Activated CD4-positive, CD25-positive, alpha-beta regulatory T cell (primary cell): ENCODE results near the gene THSD4.
"Not testable (repeated sequence)": the region's sequence is repeated elsewhere in the genome, so short reads cannot be mapped to it uniquely, and the experiment has no call there.

Experiments
- DNase-seq, 4 experiments: peaks; one replicate each; lab custom pipeline; 2025; lab: John Stamatoyannopoulos, UW

The THSD4 gene

DNA sequence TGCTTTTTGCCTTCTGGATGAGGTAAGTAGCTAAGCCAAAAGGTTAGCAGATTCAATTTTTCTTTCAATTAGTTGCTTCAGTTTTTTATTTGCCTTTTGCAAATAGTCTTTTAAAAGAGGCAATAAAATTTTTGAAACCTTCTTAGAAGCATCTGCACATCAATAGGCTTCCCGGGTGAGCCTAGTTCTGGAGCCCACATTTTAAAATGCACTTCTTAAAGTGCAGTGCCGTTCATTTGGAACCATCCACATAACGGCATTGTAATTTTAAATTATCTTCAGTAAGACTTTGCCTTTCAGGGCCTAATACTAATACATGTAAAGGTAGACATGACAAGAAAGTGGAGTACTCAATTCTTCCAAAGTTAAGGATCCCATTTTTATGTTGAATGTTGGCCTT is 269.2 kb downstream of the THSD4 start:
- no peak for DNase-seq

DNA sequence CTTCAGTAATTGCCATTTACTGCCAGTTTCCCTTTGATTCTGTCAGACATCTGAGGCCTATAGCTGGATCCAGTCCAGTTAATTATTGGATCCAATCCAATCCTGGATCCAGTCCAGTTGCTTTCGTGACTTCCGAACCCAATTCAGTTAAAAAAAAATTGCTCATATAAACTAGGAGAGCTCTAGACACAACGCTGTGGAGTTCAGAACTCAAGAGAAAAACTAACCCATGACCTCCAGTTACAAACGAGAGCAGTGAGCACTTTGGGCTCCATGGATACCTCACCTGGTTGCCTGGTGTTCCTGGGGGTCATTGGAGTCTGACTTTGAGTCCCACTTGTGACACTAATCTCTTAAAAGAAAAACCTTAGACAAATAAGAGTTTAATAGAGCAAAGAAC is 269.8 kb downstream of the THSD4 start:
- DNase-seq, result no peak

DNA sequence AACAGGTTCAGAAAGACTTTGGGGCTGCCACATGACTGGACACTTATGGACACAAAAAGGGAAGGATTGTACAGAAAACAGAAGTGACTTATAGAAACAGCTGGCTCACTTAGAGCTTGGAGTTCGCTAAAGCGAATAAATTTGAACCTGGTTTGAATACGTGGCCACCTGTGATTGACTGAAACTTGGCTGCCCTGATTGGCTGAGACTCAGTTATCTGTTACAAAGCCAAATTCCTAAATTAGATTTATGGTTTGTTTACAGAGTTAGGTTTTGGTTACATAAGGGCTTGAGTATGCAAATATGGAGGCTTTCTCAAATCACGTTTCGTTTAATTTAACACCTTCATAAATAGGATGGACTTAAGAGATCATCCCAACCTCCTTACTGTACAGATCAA is 270.2 kb downstream of the THSD4 start:
- DNase-seq, result no peak

GRCh38 chr15:71386005-71386404 is 270.7 kb downstream of the THSD4 start:
- DNase-seq, result no peak

DNA sequence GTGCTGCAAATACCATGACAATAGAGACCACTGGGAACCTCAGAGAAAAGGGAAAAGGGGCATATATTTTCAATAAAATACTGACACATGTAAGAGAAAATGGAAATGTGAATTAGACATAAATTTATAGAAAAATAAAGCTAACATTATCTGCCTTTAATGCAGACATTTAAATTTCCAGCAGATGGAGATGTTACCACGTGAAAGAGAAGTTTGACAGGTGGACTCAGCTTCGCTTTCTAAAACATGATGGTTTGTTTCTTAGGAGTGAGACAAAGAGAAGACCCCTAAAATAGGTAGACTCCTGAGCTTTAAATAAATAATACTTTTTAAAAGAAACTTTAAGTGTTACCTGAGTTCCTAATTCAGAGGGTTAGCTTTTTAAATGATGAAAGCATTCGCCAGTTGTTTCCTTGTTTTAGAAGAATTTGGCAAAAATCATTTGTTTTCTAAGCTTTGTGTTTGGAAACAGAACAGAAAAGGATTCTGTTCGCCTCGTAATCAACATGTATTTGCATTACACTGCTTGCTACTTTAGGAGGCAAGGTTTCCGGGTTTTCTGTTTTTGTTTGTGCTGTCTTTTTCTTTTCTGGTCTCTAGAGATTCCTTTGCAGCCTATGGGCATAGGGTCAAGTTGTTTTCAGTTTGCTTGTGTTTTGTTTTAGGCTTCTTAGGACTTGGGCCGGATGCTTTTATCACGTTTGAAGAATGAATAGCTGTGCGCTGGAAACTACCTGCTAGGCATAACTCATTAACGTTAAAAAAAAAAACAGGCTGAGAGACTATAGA is 271.4 kb downstream of the THSD4 start:
- DNase-seq, result no peak

- no peak for DNase-seq
These were observed 272.5 kb downstream of the THSD4 start for GRCh38 chr15:71387810-71388209.

- DNase-seq, result no peak
These were observed 274.8 kb downstream of the THSD4 start for GRCh38 chr15:71390096-71390495.

DNA sequence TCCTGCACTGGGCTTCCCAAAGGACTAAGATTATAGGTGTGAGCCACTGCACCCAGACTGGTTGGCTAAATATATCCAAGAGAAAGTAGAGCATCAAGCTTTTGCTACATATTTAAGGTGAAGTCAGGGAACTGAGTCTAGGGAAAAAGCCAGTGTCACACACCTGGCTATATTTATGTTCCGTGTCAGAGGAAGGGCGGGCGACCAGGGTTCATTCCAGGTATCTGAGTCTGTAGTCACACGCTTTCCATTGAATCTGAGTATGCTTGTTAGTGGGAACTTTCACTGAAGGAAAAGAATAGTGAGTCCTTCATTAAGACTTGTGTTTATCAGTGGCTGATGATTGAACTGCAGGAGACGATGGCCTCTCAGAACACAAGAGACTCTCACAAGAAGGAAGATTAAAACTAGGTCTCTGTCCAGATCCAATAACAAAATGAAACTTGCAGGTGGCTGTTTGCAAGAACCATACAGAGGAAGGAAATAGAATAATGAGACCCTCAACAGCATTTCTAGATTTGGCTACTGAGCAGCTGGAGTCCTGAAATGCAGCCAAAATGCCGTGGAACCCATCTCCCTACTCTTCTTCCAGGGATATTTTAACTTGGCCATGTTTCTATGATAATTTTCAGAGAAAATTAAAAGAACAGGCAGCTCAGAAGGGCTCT is 276.3 kb downstream of the THSD4 start:
- DNase-seq, result no peak

DNA sequence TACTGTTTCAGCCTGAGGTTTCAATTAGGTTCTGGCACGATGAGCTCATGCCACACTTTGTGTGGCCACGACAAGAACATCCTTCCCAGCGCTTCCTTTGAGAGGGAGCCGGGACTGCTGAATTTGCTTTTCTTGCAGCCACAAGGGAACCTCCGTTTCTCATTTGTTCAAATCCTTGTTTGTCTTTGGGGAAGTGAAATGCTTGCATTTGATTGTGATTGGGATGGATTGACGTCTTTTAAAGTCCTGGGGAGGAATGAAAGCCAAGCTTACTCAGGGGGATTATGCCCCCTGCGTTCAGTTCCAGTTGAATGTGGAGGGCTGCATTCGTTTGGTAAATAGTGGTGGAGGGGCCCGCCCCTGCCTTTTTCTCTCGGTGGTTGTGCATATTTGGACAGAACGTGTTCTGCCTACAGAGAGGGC is 277.6 kb downstream of the THSD4 start:
- DNase-seq, result no peak

DNA sequence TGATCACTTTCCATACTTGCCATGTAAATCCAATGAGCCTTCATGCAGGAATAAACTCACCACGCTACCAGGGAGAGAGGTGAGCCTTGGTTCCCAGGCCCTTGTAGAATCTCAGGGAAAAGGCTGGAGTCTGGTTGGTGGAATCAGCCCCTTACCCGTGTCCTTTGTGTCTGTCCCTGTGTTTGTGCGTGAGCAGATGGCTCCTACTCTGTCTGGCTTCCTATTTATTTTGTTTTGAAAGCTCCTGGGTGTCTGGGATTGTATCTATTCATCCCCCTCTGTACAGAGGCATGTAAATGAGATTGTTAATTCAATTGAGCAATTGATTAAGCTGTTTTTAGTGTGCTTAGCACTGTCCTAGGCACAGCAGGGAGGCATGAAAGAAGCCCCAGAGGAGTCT is 278.1 kb downstream of the THSD4 start:
- no peak for DNase-seq

GRCh38 chr15:71396536-71397125 is 281.4 kb downstream of the THSD4 start:
- DNase-seq, result no peak

GRCh38 chr15:71397377-71397776 is 282.1 kb downstream of the THSD4 start:
- no peak for DNase-seq

- DNase-seq, result no peak
These were observed 285.0 kb downstream of the THSD4 start for GRCh38 chr15:71400294-71400693.

DNA sequence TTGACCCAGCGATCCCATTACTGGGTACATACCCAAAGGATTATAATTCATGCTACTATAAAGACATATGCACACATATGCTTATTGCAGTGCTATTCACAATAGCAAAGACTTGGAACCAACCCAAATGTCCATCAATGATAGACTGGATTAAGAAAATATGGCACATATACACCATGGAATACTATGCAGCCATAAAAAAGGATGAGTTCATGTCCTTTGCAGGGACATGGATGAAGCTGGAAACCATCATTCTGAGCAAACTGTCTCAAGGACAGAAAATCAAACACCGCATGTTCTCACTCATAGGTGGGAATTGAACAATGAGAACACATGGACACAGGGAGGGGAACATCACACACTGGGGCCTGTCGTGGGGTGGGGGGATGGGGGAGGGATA is 286.5 kb downstream of the THSD4 start:
- not testable (repeated sequence) for DNase-seq

GRCh38 chr15:71409541-71409940 is 294.3 kb downstream of the THSD4 start:
- no peak for DNase-seq

DNA sequence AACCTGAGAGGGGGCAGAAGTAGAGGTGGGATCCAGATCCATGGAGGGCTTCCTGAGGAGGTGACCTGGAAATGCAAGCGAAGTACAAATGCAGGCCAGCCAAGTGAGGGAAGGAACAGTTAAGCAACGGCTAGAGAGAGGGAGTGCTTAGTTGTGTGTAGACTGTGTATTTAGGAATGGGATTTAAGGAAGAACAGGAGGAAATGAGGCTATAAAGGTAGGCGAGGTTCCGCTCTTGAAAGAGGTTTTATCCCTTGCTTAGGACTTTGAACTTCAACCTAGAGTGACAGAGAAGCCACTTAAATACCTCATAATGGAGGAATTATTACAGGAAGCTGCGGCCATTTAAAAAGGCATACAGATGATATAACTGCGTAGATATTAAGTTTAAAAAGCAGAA is 295.1 kb downstream of the THSD4 start:
- no peak for DNase-seq

DNA sequence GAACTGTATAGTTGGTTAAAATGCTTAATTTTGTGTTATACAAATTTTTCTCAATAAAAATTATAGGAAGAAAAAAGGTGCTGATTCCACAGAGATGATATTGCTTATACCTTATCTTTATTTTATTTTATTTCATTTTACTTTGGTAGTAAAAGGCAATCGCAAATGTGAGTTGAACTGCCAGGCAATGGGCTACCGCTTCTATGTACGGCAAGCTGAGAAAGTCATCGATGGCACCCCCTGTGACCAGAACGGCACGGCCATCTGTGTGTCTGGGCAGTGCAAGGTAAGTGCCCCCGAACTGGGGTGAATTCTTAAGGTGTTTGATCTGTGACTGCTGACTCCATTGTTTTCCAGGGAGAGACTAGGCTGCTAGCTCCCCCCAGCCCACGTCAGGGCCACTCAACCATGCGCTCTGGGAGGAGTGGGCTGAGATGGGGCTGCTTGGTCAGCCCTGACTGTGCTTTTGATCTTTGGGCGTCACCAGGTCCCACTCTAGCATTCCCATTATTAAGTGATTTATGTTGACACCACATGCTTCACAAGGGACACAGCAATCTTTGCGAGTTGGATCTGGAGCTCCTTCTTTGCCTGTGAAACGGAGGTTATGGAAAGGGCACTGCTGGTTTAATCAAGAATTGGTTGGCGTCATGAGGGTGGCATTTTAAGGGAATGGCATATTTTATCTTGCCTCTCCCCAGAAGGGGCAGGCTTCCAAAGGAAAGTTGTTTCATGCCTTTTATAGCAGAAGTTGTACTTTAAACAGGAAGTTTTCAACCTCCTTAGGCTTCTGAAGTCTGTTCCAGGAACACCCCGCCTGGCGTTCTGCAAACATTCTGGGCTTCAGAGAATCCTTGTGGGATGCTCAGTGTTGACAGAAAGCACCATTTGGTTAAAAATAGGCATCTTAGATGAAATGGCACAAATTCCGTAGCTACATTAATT is 296.5 kb downstream of the THSD4 start:
- DNase-seq, result no peak

DNA sequence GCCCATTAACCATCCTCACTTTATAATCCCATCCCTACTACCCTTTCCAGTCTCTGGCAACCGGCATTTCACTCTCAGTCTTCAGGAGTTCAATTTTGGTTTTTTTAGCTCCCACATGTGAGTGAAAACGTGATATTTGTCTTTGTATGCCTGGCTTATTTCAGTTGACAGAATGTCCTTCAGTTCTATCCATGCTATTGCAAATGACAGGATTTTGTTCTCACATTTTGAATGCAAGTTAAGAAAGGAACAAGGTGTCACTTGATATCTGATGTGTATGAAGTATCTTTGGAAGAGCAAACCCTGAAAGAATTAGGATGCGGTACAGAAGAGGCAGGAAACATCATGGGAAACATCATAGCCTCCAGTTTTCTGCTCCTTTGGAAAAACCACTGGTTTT is 298.1 kb downstream of the THSD4 start:
- no peak for DNase-seq

- DNase-seq, result no peak
These were observed 299.6 kb downstream of the THSD4 start for GRCh38 chr15:71414853-71415252.

DNA sequence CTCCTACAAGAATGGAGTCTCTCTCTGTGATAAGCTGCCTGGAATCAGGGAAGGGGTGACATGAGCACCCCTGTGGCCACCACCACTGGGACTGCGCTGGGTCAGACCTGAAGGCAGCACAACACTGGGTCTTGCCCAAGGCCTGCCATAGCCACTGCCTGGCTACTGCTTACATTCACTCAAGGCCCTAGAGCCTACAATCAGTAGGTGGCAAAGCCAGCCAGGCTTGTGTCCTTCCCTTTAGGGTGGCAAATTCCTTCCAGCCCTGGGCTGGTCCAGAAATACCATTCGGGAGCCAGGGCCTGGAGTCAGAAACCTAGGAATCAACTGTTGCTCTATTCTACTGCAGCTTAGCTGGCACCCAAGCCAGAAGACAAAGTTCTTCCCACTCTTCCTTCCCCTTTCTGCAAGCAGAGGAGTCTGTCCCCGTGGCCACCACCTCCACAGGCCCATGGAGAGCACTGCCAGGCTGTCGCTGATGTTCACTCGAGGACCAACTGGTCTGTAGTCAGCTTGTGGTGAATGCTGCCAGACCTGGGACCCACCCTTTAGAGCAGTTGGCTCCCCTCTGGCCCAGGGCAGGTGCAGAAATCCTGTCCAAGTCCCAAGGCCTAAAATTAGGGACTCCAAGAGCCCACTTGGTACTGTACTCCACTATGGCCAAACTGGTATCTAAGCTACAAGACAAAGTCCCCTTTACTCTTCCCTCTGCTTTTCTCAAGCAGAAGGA is 307.4 kb downstream of the THSD4 start:
- no peak for DNase-seq

DNA sequence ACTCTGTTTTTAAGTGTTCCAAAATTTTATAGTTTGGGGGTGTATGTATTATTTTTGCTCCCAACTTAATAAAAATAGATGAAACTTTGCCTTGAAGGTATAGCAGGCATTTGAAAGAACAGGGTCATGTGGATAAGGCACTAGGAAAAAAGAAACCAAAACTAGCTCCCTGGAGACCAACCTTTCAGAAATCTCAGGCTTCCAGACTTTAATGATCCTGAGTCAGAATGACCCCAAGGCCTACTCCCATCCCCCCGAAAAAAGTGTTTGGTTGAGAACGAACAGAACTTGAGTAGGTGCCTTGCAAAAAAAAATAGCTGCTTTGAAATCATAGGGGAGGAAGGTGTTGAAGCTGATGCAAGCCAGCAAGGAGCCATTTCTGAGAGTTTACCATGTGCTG is 309.5 kb downstream of the THSD4 start:
- DNase-seq, result no peak

DNA sequence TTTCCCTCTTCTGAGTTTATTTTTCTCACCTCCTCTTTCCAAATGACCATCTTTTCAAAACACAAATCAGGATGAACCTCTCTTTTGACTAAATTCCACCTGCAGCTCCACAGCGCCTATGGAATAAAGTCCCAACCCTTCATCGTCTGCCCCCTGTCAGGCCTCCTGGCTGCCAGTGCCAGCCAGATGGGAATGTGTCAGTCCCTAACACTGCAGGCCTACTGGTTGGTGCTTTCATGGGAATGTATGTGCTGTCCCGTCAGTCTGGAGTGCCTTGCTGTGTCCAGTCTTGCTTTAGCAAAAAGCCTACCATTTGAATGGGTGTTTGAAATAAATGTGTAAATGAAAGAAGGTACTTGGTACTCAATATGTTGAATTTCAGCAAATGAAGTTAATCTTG is 310.1 kb downstream of the THSD4 start:
- DNase-seq, result no peak
